ENCODE data around the gene CCDC198.

The CCDC198 gene

DNA sequence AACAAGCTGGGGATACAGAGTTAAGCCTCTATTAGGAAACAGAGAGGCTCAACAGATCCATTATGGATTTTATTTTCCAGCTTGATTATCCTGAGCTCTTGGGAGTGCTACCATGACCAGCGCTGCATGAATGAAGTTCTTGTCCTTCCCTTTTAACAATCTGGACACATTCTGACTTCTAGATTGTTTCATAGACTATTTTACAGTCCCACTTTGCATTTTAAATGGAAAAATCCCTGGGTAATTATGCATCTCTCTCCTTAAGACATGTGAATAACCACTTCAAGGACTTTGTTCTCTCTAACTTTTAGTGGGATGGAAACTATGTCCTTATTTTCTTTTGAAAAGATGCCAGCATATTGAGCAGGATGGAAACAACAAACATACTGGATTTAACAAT is 2.0 kb downstream of the CCDC198 start:
- no peak overlapping the region for H3K27ac ChIP-seq (ENCODE audit: low read depth, low read length)
- H3K27me3 ChIP-seq (ENCODE audit: control insufficient read depth, insufficient read depth, low read length), result no peaks in the 10 kb centered on the region
- no peak overlapping the region for H3K9ac ChIP-seq (ENCODE audit: low read length)
- H3K4me3 ChIP-seq (ENCODE audit: low read length), result no peak overlapping the region
- no peaks in the 10 kb centered on the region for H3K4me1 ChIP-seq (ENCODE audit: control insufficient read depth, insufficient read depth, low read length)
- H3K36me3 ChIP-seq (ENCODE audit: control insufficient read depth, insufficient read depth, low read length), result no peaks in the 10 kb centered on the region

DNA sequence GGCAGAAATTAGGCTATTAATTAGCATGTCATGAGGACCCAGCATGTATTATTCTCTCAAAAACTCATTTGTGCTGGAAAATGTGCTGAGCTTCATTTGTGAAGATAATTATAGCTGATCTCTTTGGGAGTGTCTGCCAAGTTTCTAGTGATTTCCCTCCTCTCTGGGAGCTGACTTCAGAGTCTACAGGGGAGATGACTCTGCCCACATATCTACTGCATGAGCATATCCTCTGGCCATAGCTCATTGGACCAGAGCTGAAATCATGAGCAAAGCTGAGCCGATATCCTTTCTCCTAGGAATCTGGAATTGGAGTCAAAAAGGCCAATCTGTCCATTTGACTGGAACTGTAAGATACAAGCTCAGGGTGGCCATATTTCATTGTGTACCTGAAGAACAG is 5.9 kb downstream of the CCDC198 start:
- H3K27ac ChIP-seq (ENCODE audit: low read depth, low read length), result no peak overlapping the region

DNA sequence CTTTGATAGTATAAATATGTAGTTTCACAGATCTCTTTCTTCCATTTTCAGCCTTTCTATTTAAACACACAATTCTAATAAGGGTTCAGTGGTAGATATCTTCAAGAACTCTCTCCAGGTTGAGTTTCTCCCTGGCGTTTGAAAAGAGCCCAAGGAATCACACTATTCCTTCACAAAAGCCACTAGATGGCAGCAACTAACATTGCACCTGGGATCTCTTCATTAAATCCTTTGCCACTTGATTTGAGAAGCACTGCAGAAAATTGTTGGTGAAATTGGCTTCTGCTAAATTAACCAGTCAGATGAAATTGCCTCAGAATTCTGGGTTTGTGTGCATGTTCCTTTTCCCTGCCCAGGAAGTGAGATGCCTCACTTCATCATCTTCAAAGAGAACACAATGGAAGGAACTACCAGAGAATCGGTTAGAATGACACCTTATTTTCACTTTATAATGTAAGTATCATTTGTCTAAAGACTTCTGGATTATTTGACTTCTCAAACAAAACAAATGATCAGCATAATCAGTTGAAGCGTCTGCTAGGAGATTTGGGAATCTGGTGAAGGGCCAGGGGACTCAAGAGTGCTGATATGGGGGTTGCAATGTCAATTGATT is 6.8 kb downstream of the CCDC198 start:
- no peak overlapping the region for H3K9ac ChIP-seq (ENCODE audit: low read length)
- no peaks in the 10 kb centered on the region for H3K36me3 ChIP-seq (ENCODE audit: control insufficient read depth, insufficient read depth, low read length)
- no peak overlapping the region for H3K27ac ChIP-seq (ENCODE audit: low read depth, low read length)
- no peaks in the 10 kb centered on the region for H3K27me3 ChIP-seq (ENCODE audit: control insufficient read depth, insufficient read depth, low read length)
- no peaks in the 10 kb centered on the region for H3K4me1 ChIP-seq (ENCODE audit: control insufficient read depth, insufficient read depth, low read length)
- no peak overlapping the region for H3K4me3 ChIP-seq (ENCODE audit: low read length)

More for the DNA sequence above, 5.9 kb downstream of the CCDC198 start:
- no peak overlapping the region for H3K4me3 ChIP-seq (ENCODE audit: low read length)
- H3K36me3 ChIP-seq (ENCODE audit: control insufficient read depth, insufficient read depth, low read length), result no peaks in the 10 kb centered on the region
- no peaks in the 10 kb centered on the region for H3K27me3 ChIP-seq (ENCODE audit: control insufficient read depth, insufficient read depth, low read length)
- no peak overlapping the region for H3K9ac ChIP-seq (ENCODE audit: low read length)
- no peaks in the 10 kb centered on the region for H3K4me1 ChIP-seq (ENCODE audit: control insufficient read depth, insufficient read depth, low read length)

DNA sequence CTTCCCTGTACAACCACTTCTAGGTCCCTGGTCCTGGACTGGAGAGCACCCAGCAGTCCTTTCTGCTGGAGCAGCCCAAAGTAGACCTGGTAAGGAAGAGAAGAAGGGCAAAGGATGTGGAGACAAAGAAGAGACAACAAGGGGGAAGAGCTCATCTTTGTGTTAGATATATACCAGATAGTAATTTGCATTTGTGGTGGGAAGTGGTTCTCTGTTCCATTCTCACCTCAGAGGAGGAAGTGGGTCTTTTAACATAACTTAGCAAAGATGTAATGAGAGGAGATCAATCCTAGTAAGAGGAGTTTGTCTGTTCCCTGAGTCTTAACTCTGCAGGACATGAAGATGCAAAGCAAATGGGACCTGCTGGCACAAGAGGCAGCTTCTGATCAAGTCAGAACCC is 8.0 kb downstream of the CCDC198 start:
- Histone ChIP-seq H3K27ac (ENCODE audit: low read depth, low read length) (no peak overlapping the region), H3K4me3 (ENCODE audit: low read length) (no peak overlapping the region), H3K36me3 (ENCODE audit: control insufficient read depth, insufficient read depth, low read length) (no peaks in the 10 kb centered on the region), H3K4me1 (ENCODE audit: control insufficient read depth, insufficient read depth, low read length) (no peaks in the 10 kb centered on the region), H3K9ac (ENCODE audit: low read length) (no peak overlapping the region), H3K27me3 (ENCODE audit: control insufficient read depth, insufficient read depth, low read length) (no peaks in the 10 kb centered on the region)

GRCh38 chr14:57482120-57482519 is 11.5 kb downstream of the CCDC198 start:
- Histone ChIP-seq H3K36me3 (ENCODE audit: control insufficient read depth, insufficient read depth, low read length) (no peaks in the 10 kb centered on the region), H3K4me3 (ENCODE audit: low read length) (no peak overlapping the region), H3K27me3 (ENCODE audit: control insufficient read depth, insufficient read depth, low read length) (no peaks in the 10 kb centered on the region), H3K9ac (ENCODE audit: low read length) (no peak overlapping the region), H3K27ac (ENCODE audit: low read depth, low read length) (no peak overlapping the region), H3K4me1 (ENCODE audit: control insufficient read depth, insufficient read depth, low read length) (no peaks in the 10 kb centered on the region)

- Histone ChIP-seq H3K27me3 (ENCODE audit: control insufficient read depth, insufficient read depth, low read length) (no peaks in the 10 kb centered on the region), H3K4me3 (ENCODE audit: low read length) (no peak overlapping the region), H3K4me1 (ENCODE audit: control insufficient read depth, insufficient read depth, low read length) (no peaks in the 10 kb centered on the region), H3K36me3 (ENCODE audit: control insufficient read depth, insufficient read depth, low read length) (no peaks in the 10 kb centered on the region), H3K27ac (ENCODE audit: low read depth, low read length) (no peak overlapping the region), H3K9ac (ENCODE audit: low read length) (no peak overlapping the region)
Observed at GRCh38 chr14:57480051-57480450, 13.6 kb downstream of the CCDC198 start.

DNA sequence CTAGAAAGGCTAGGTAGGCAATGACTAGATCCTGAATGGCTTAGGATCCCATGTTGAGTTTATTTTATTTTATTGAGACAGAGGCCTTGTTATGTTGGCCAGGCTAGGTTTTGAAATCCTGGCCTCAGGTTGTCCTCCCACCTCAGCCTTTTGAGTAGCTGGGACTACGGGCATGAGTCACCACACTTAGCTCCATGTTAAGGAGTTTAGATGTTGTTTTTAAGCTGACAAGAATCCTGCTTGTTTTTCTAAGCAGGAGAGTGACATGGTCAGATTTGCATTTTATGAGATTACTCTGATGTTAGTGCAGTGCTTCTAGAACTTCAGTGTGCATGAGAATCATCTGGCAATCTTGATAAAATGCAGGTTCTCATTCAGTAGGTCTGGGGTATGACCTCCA is 14.5 kb downstream of the CCDC198 start:
- H3K27ac ChIP-seq (ENCODE audit: low read depth, low read length), result no peak overlapping the region
- H3K27me3 ChIP-seq (ENCODE audit: control insufficient read depth, insufficient read depth, low read length), result no peaks in the 10 kb centered on the region
- no peak overlapping the region for H3K4me3 ChIP-seq (ENCODE audit: low read length)
- no peaks in the 10 kb centered on the region for H3K4me1 ChIP-seq (ENCODE audit: control insufficient read depth, insufficient read depth, low read length)
- no peaks in the 10 kb centered on the region for H3K36me3 ChIP-seq (ENCODE audit: control insufficient read depth, insufficient read depth, low read length)
- H3K9ac ChIP-seq (ENCODE audit: low read length), result no peak overlapping the region

- Histone ChIP-seq H3K36me3 (ENCODE audit: control insufficient read depth, insufficient read depth, low read length) (no peaks in the 10 kb centered on the region), H3K9ac (ENCODE audit: low read length) (no peak overlapping the region), H3K27me3 (ENCODE audit: control insufficient read depth, insufficient read depth, low read length) (no peaks in the 10 kb centered on the region), H3K27ac (ENCODE audit: low read depth, low read length) (no peak overlapping the region), H3K4me1 (ENCODE audit: control insufficient read depth, insufficient read depth, low read length) (no peaks in the 10 kb centered on the region), H3K4me3 (ENCODE audit: low read length) (no peak overlapping the region)
Observed at GRCh38 chr14:57478050-57478449, 15.6 kb downstream of the CCDC198 start.

DNA sequence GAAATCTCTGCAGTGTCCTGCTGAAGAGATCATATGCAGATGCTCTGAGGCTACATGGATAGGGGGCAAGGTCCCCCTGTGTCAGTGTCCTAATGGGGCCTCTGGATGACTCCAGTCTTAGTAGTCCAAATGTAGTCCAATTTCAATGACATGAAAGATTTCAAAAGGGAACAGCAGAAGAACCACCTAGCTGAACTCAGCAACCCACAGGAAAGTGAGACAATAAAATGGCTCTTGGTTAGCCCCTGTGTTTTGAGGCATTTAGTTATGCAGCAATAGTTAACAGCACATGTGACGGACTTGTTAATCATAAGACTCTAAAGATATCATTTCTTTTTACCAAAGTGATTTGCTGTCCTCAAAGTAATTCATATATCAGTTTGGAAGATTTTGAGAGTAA is 22.7 kb downstream of the CCDC198 start:
- Histone ChIP-seq H3K27ac (ENCODE audit: low read depth, low read length) (no peak overlapping the region), H3K4me1 (ENCODE audit: control insufficient read depth, insufficient read depth, low read length) (no peaks in the 10 kb centered on the region), H3K4me3 (ENCODE audit: low read length) (no peak overlapping the region), H3K9ac (ENCODE audit: low read length) (no peak overlapping the region), H3K27me3 (ENCODE audit: control insufficient read depth, insufficient read depth, low read length) (no peaks in the 10 kb centered on the region), H3K36me3 (ENCODE audit: control insufficient read depth, insufficient read depth, low read length) (no peaks in the 10 kb centered on the region)

DNA sequence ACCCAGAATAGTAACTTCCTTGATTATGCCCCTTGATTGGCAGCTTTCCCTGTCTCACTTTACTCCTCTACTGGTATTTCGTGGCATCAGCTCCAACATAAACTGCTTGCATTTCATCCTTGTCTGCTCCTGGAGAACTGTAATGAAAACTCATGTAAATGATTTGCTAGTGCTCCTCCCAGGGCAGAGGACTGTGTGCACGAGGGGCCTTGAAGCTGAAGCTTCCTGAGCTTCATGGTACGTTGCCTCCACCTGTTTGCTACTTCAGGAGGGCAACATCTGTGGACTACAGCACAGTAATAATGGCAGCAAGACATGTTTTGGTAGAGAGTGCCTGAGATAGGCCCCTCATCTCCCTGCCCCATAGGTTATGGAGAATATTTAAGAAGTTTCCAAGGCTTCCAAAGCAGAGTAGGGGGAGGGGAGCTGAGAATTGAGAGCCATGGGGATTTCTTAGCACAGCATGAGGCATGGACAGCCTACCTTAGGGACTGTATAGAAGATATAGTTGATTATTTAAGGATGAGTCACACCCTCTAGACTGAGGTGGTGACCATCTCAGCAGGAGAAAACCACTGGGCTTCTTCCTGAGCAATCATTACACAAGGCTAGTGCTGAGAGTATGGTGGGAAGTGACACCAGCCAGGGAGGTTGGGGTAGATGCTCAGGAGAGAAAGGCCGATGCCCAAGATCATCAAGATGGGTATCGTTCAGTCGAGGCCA is 29.5 kb downstream of the CCDC198 start:
- Histone ChIP-seq H3K27ac (ENCODE audit: low read depth, low read length) (no peak overlapping the region), H3K4me1 (ENCODE audit: control insufficient read depth, insufficient read depth, low read length) (no peaks in the 10 kb centered on the region)

DNA sequence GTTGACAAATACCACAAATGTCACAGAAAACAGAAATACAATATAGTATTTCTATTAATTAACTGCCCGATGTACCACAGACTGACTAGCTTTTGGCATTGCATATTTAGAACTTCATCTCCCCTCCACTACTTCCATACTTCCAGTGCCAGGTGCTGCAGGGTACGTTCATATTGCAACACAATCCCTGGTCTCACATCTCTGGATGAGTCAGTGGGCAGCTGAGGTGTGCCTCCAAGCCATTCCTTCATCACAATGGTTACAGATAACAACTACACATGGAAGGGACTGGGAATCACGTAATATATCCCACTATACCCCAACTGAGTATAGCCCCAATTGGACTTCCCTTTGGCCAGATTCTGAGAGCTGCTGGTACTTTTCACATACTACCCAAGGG is 31.1 kb downstream of the CCDC198 start:
- Histone ChIP-seq H3K27ac (ENCODE audit: low read depth, low read length) (no peak overlapping the region), H3K27me3 (ENCODE audit: control insufficient read depth, insufficient read depth, low read length) (no peaks in the 10 kb centered on the region), H3K9ac (ENCODE audit: low read length) (no peak overlapping the region), H3K4me3 (ENCODE audit: low read length) (no peak overlapping the region), H3K4me1 (ENCODE audit: control insufficient read depth, insufficient read depth, low read length) (no peaks in the 10 kb centered on the region), H3K36me3 (ENCODE audit: control insufficient read depth, insufficient read depth, low read length) (no peaks in the 10 kb centered on the region)

More for the DNA sequence above, 29.5 kb downstream of the CCDC198 start:
- Histone ChIP-seq H3K4me3 (ENCODE audit: low read length) (no peak overlapping the region), H3K9ac (ENCODE audit: low read length) (no peak overlapping the region), H3K36me3 (ENCODE audit: control insufficient read depth, insufficient read depth, low read length) (no peaks in the 10 kb centered on the region), H3K27me3 (ENCODE audit: control insufficient read depth, insufficient read depth, low read length) (no peaks in the 10 kb centered on the region)

- Histone ChIP-seq H3K9ac (ENCODE audit: low read length) (no peak overlapping the region), H3K4me1 (ENCODE audit: control insufficient read depth, insufficient read depth, low read length) (no peaks in the 10 kb centered on the region), H3K27ac (ENCODE audit: low read depth, low read length) (no peak overlapping the region)
Observed at GRCh38 chr14:57461777-57462320, 31.8 kb downstream of the CCDC198 start.

DNA sequence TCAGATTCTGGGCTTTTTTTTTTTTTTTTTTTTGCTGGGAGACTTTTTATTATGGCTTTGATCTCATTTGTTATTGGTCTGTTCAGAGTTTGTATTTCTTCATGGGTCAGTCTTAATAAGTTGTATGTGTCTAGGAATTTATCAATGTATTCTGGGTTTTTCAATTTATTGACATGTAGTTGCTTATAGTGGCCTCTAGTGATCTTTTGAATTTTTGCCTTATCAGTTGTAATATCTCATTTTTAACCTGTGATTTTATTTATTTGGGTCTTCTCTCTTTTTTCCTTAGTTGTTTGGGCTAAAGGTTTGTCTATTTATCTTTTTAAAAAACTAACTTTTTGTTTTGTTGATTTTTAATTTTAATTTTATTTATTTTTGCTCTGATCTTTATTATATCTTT is 57.7 kb downstream of the CCDC198 start:
- H3K36me3 ChIP-seq (ENCODE audit: control insufficient read depth, insufficient read depth, low read length), result no peaks in the 10 kb centered on the region
- H3K4me1 ChIP-seq (ENCODE audit: control insufficient read depth, insufficient read depth, low read length), result no peaks in the 10 kb centered on the region
- no peak overlapping the region for H3K9ac ChIP-seq (ENCODE audit: low read length)
- no peaks in the 10 kb centered on the region for H3K27me3 ChIP-seq (ENCODE audit: control insufficient read depth, insufficient read depth, low read length)
- H3K27ac ChIP-seq (ENCODE audit: low read depth, low read length), result no peak overlapping the region
- no peak overlapping the region for H3K4me3 ChIP-seq (ENCODE audit: low read length)

More at GRCh38 chr14:57461777-57462320, 31.8 kb downstream of the CCDC198 start:
- H3K4me3 ChIP-seq (ENCODE audit: low read length), result no peak overlapping the region
- H3K27me3 ChIP-seq (ENCODE audit: control insufficient read depth, insufficient read depth, low read length), result no peaks in the 10 kb centered on the region
- no peaks in the 10 kb centered on the region for H3K36me3 ChIP-seq (ENCODE audit: control insufficient read depth, insufficient read depth, low read length)

Data from rectal smooth muscle tissue (tissue), 1 donor.